Subcutaneous abdominal adipose tissue (tissue), 5 donors: ENCODE results near the gene DCUN1D4.

ENCODE experiments used
- H3K27ac ChIP-seq: one replicate; pipeline ENCODE4 v1.7.0; 2013; ENCODE audit warnings: low read depth, mild to moderate bottlenecking, inconsistent platforms, low read length, moderate library complexity
- H3K27me3 ChIP-seq, 5 donors: one replicate each; pipeline ENCODE4 v1.7.0; 2013; ENCODE audit warnings: low read length in 5 of 5, inconsistent platforms in 1 of 5; ENCODE audit not compliant: control insufficient read depth in 5 of 5, insufficient read depth in 4 of 5
- H3K36me3 ChIP-seq, 5 donors: one replicate each; pipeline ENCODE4 v1.7.0; 2013; ENCODE audit warnings: low read length in 5 of 5; ENCODE audit not compliant: control insufficient read depth in 5 of 5, insufficient read depth in 5 of 5
- H3K4me1 ChIP-seq, 5 donors: one replicate each; pipeline ENCODE4 v1.7.0; 2013; ENCODE audit warnings: low read length in 5 of 5, mild to moderate bottlenecking in 3 of 5, moderate library complexity in 1 of 5; ENCODE audit not compliant: control insufficient read depth in 5 of 5, insufficient read depth in 5 of 5
- H3K4me3 ChIP-seq, 5 donors: one replicate each; pipeline ENCODE4 v1.7.0; 2013; ENCODE audit warnings: low read length in 5 of 5, low read depth in 1 of 5
- H3K9ac ChIP-seq, 5 donors: one replicate each; pipeline ENCODE4 v1.7.0; 2013; ENCODE audit warnings: low read length in 5 of 5, mild to moderate bottlenecking in 4 of 5, moderate library complexity in 3 of 5
- H3K9me3 ChIP-seq, 5 donors: one replicate each; pipeline ENCODE4 v1.7.0; 2013; ENCODE audit warnings: low read length in 5 of 5; ENCODE audit not compliant: control insufficient read depth in 5 of 5
- donor health status: healthy.
- donor health status: healthy.
- donor health status: healthy.
- donor health status: healthy.
- donor health status: healthy.

Gene DCUN1D4

GRCh38 chr4:51853027-51853682, 10.2 kb downstream of the DCUN1D4 start:
- H3K4me3 ChIP-seq, result no peak overlapping the region
- no peaks in the 10 kb centered on the region for H3K9me3 ChIP-seq
- H3K27ac ChIP-seq, result peak overlapping the region; percentile 59
- H3K4me1 ChIP-seq, result peaks cover 0 to 44% (median 22%) of the 10 kb centered on the region in 5 donors
- H3K36me3 ChIP-seq, result peaks cover 0 to 5% (median 0%) of the 10 kb centered on the region in 5 donors
- H3K9ac ChIP-seq, result peak overlapping the region in 1 of 5 donors; percentile 53
- no peaks in the 10 kb centered on the region for H3K27me3 ChIP-seq

- Histone ChIP-seq H3K4me1 (peaks cover 0 to 56% (median 39%) of the 10 kb centered on the region in 5 donors), H3K27me3 (no peaks in the 10 kb centered on the region), H3K9me3 (no peaks in the 10 kb centered on the region), H3K36me3 (no peaks in the 10 kb centered on the region), H3K4me3 (no peak overlapping the region), H3K9ac (no peak overlapping the region), H3K27ac (no peak overlapping the region)
These were observed 12.3 kb downstream of the DCUN1D4 start for GRCh38 chr4:51855270-51855669.

- Histone ChIP-seq H3K27ac (no peak overlapping the region), H3K9me3 (no peaks in the 10 kb centered on the region), H3K27me3 (no peaks in the 10 kb centered on the region), H3K4me3 (no peak overlapping the region), H3K4me1 (peaks cover 0 to 54% (median 39%) of the 10 kb centered on the region in 5 donors), H3K36me3 (peaks cover 0 to 4% (median 0%) of the 10 kb centered on the region in 5 donors), H3K9ac (no peak overlapping the region)
These were observed 12.8 kb downstream of the DCUN1D4 start for GRCh38 chr4:51855751-51856150.

DNA sequence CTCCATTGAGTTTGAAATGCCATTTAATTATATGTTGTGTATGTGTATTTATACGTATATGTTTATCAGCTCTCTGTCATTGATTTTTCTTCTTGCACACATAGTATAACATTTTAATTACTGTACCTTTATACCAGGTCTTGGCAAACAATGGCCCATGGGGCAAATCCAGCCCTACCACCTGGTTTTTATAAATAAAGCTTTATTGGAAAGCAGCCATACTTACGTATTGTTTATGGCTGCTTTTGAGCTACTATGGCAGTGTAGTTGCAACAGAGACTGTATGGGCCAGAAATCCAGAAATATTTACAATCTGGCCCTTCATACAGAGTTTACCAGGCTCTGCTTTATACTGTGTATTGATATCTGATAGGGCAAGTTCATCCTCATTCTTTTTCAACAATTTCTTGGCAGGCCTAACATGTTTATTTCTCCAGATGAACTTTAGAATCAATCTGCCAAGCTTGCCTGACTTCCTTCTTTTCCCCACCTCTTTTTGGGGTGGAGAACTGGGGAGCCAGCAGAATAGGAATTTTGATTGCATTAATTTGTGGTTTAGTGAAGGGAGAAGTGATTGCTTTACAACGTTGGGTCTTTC, 15.8 kb downstream of the DCUN1D4 start:
- Histone ChIP-seq H3K27me3 (no peaks in the 10 kb centered on the region), H3K9me3 (no peaks in the 10 kb centered on the region), H3K9ac (no peak overlapping the region), H3K36me3 (peaks cover 0 to 6% (median 0%) of the 10 kb centered on the region in 5 donors), H3K4me3 (peak overlapping the region in 2 of 5 donors; percentile 13 to 23), H3K27ac (no peak overlapping the region), H3K4me1 (peaks cover 0 to 32% (median 26%) of the 10 kb centered on the region in 5 donors)

- Histone ChIP-seq H3K4me3 (peak overlapping the region in 1 of 5 donors; percentile 13), H3K9me3 (no peaks in the 10 kb centered on the region), H3K27me3 (no peaks in the 10 kb centered on the region), H3K9ac (peak overlapping the region in 2 of 5 donors; percentile 13 to 39), H3K36me3 (peaks cover 2 to 14% (median 6%) of the 10 kb centered on the region in 5 donors), H3K4me1 (peaks cover 0 to 30% (median 22%) of the 10 kb centered on the region in 5 donors), H3K27ac (no peak overlapping the region)
These were observed 16.6 kb downstream of the DCUN1D4 start for GRCh38 chr4:51859476-51860031.

GRCh38 chr4:51862199-51862598, 19.2 kb downstream of the DCUN1D4 start:
- Histone ChIP-seq H3K4me1 (peaks cover 0 to 24% (median 22%) of the 10 kb centered on the region in 5 donors), H3K27me3 (no peaks in the 10 kb centered on the region), H3K27ac (no peak overlapping the region), H3K36me3 (peaks cover 22 to 36% (median 24%) of the 10 kb centered on the region in 5 donors), H3K9me3 (no peaks in the 10 kb centered on the region), H3K9ac (no peak overlapping the region), H3K4me3 (no peak overlapping the region)

DNA sequence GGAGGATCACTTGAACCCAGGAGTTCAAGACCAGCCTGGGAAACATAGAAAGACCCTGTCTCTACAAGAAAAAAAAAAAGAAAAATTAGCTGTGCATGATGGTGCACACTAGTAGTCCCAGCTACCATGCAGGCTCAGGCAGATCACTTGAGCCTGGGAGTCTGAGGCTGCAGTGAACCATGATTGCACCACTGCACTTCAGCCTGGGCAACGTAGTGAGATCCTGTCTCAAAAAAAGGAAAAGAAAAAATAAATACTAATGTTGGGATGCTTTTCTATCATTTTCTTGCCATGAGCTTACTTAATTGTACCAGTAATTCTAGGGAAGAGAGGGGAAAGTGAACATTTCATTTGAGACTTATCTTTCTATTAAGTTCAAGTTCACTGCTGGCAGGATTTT, 19.8 kb downstream of the DCUN1D4 start:
- Histone ChIP-seq H3K27ac (no peak overlapping the region), H3K27me3 (no peaks in the 10 kb centered on the region), H3K4me3 (no peak overlapping the region), H3K9me3 (no peaks in the 10 kb centered on the region), H3K9ac (no peak overlapping the region), H3K36me3 (peaks cover 22 to 42% (median 30%) of the 10 kb centered on the region in 5 donors), H3K4me1 (peaks cover 0 to 24% (median 22%) of the 10 kb centered on the region in 5 donors)

DNA sequence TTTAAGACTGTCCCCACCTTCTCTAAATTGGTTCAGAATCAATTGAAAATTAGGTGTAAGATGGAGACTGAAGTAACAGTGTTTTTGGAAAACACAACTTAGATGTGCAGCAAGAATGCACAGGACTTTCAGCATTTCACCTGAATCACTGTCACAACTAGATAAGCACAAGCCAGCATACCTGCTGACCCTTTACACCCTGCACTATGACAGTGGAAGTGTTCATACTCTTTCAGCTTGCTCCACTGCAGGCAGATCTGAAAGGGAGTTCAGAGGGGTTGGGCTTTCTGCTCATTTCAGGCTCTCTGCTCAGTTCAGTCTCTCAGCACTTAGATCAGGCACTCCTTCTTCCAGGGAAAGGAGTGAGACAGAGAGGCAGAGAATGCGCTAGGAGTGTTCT, 22.8 kb downstream of the DCUN1D4 start:
- H3K36me3 ChIP-seq, result peaks cover 22 to 47% (median 40%) of the 10 kb centered on the region in 5 donors
- H3K4me3 ChIP-seq, result no peak overlapping the region
- H3K9ac ChIP-seq, result no peak overlapping the region
- H3K9me3 ChIP-seq, result no peaks in the 10 kb centered on the region
- peaks cover 0 to 6% (median 5%) of the 10 kb centered on the region in 5 donors for H3K4me1 ChIP-seq
- no peak overlapping the region for H3K27ac ChIP-seq
- no peaks in the 10 kb centered on the region for H3K27me3 ChIP-seq

DNA sequence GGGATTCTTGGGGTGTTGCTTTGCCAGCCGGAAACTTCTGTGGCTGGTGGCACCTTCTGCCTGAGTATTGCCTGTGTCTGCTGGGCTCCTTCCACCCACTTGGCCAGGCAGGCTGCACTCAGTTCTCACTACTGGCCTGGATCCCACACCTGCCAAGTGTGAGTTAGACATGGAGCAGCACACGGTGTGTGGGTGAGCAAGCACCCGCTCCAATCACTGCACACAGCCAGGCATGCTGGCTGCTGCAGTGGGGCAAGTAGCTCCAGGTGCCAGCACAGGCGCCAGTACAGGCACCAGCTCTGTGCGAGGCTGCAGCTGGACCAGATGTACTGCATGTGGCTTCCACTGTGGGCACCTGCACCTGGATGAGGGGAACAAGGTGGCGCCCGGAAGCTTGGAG, 23.9 kb downstream of the DCUN1D4 start:
- Histone ChIP-seq H3K4me1 (peaks cover 0 to 6% (median 5%) of the 10 kb centered on the region in 5 donors), H3K27ac (no peak overlapping the region), H3K9ac (no peak overlapping the region), H3K4me3 (no peak overlapping the region), H3K36me3 (peaks cover 26 to 55% (median 44%) of the 10 kb centered on the region in 5 donors), H3K9me3 (no peaks in the 10 kb centered on the region), H3K27me3 (no peaks in the 10 kb centered on the region)
